ENCODE measurements around the gene SULT4A1.

The SULT4A1 gene

DNA sequence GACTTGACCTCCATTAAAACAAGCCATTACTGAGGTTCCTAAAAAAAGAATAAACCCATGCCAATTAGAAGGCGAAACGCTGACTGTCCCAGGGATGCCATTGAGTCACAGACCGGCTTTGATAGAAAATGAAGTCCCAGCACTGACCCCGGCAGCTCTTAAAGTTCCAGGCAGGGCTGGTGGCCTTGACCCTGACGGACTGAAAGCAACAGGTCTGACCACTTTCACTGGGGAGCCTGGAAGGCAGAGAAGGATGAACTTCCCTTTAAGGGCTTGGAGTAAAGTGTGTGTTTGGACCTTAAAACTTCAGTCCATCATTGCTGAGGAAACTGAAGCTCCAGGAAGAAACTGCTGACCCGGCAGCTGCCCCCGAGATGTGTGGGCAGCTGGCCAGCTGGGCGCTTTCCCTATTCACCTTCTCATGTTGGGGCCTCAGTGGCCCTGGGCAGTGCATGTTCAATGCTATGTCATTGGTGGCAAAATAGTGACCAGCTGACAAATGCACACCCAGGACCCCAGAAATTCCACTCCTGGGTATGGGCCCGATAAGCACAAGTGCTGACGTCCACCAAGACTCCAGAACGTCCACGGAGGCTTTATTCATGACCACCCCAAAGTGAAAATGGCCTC lies 31.3 kb downstream of the SULT4A1 start:
- TF ChIP-seq, protein P1, sequence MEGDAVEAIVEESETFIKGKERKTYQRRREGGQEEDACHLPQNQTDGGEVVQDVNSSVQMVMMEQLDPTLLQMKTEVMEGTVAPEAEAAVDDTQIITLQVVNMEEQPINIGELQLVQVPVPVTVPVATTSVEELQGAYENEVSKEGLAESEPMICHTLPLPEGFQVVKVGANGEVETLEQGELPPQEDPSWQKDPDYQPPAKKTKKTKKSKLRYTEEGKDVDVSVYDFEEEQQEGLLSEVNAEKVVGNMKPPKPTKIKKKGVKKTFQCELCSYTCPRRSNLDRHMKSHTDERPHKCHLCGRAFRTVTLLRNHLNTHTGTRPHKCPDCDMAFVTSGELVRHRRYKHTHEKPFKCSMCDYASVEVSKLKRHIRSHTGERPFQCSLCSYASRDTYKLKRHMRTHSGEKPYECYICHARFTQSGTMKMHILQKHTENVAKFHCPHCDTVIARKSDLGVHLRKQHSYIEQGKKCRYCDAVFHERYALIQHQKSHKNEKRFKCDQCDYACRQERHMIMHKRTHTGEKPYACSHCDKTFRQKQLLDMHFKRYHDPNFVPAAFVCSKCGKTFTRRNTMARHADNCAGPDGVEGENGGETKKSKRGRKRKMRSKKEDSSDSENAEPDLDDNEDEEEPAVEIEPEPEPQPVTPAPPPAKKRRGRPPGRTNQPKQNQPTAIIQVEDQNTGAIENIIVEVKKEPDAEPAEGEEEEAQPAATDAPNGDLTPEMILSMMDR (IDR thresholded peaks at IDR 0.05; ENCODE audit: low read depth, low read length): no peak
- H3K4me3 ChIP-seq (ENCODE audit: low read depth, low read length): no peak overlapping the region

DNA sequence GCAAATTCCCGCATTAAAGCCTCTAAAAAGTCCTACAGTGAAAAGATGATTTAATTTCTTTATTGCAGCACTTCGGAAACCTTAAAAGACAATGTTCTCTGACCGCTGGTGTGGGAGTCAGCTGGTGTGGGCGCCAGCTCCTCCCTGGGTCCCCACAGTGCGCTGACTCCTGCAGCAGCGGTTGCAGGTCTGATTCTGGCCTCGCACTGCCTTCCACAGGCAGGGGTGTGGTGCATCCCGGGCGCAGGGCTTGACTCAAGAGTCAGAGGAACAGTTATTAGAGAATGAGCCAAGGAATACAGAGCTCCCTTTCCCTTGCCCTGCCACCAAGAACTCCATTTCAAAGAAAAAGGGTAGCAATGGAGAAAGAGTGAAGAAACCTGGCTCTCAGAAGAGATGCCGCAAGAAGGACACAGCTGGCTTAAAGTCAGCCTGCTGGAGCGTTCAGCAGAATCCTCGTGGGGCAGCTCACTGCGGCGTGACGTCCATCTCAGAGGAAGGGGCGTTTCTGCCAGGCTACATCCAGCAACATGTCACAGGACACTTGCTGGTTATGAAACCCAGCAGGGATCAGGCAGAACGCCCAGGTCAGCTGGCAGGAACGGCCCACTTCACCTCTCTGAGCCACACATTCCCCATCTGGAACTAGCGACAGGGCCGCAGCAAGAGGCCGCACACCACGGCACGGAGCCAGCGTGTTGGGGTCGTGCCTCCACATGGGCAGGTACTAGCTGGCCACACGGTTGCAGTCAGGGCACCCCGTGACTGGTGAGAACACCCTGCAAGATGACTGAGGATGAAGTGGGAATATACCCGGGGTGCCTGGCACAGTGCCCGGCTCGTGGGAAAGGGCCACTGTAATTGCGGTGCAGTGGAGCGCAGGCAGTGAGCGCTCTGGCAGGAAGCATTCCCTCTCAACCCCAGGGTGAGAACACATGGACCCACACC lies 32.1 kb downstream of the SULT4A1 start:
- no peak overlapping the region for H3K4me3 ChIP-seq (ENCODE audit: low read depth, low read length)
- TF ChIP-seq, protein P1 (IDR thresholded peaks at IDR 0.05; ENCODE audit: low read depth, low read length): no peak

DNA sequence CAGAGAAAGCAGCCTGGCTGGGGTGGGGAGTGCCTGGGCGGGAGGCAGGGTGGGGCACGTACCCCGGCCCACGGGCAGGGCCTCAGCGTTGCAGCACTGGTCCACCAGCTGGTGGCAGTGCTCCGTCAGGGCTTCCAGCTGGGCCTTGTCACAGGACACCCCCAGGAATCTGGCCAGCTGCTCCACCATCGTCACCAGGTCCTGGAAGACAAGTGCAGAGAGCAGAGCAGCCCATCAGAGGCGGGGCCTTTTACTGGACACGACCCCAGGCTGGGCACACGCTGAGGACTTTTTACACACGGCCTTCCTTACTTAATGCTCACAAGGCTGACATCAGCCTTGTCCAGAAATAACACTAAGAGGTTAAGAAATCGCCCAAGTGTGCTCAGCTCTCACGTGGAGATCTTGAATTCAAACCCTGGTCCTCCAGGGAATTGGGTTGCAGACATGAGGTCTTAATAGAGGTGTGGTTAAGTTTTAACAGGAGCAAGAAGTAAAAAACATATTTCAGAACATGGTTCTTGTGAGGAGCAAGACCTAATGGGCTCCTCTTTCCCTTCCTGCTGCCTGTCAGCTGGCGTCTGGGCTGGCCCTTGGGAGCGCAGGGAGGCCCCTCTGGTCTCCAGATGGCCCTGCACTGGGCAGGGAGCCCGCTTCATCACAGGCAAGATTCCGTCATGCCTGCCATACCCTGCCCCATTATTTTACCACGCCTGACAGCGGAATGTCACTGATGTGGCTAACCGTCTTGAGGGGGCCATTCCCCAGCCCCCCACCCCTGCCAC lies 33.1 kb downstream of the SULT4A1 start:
- TF ChIP-seq, protein P1 (IDR thresholded peaks at IDR 0.05; ENCODE audit: low read depth, low read length): no peak
- H3K4me3 ChIP-seq (ENCODE audit: low read depth, low read length): no peak overlapping the region

DNA sequence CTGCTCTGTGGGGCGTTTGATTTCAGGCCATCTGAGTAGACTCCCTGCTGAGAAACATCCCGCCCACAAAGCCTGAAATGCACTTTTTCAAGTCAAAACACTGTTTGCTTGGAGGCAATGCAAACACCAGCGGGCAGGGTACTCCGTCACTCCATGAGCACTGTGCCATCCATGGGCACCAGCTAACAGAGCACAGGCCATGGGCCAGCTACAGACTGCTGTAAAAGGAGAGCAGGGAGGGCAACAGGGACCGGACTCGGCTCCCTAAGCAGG lies 33.7 kb downstream of the SULT4A1 start:
- TF ChIP-seq, protein P1 (IDR thresholded peaks at IDR 0.05; ENCODE audit: low read depth, low read length): no peak
- H3K4me3 ChIP-seq (ENCODE audit: low read depth, low read length): no peak overlapping the region

DNA sequence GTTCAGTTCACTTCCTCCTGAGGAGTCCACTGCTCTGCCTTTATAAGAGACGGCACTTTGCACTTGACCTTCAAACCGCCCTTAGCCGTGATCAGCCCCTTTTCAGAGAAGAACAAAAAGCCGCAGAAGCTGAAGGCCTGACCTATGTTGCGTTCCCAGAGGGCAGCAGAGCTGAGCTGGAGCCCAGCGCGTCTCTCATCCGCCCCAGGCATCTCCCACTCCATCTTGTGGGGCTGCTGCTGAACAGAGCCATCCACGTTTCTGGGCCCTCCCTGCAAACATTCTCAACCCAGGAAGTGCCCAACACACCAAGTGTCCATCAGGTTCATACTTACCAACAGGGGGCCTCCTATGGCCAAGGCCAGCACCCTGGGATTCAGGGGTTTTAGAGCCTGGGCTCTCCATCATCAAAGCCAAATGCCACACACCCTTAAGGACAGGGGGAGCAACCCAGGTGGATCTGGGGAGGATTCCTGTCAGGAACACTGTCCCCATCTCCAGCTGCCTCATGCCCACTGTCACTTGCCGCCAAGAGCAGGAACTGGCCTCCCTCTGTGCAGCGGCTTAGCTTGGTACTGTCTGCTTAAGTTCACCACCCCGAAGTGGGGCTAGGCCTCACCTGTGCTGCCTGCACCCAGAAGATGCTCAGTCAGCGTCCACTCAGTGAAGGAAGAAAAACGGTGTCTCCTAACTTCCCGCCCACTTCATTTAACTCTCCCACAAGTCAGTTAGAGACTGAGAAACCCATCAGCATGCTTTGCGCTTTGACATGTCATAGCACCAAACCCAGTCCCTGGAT lies 34.2 kb downstream of the SULT4A1 start:
- no peak overlapping the region for H3K4me3 ChIP-seq (ENCODE audit: low read depth, low read length)
- TF ChIP-seq, protein P1 (IDR thresholded peaks at IDR 0.05; ENCODE audit: low read depth, low read length): no peak

DNA sequence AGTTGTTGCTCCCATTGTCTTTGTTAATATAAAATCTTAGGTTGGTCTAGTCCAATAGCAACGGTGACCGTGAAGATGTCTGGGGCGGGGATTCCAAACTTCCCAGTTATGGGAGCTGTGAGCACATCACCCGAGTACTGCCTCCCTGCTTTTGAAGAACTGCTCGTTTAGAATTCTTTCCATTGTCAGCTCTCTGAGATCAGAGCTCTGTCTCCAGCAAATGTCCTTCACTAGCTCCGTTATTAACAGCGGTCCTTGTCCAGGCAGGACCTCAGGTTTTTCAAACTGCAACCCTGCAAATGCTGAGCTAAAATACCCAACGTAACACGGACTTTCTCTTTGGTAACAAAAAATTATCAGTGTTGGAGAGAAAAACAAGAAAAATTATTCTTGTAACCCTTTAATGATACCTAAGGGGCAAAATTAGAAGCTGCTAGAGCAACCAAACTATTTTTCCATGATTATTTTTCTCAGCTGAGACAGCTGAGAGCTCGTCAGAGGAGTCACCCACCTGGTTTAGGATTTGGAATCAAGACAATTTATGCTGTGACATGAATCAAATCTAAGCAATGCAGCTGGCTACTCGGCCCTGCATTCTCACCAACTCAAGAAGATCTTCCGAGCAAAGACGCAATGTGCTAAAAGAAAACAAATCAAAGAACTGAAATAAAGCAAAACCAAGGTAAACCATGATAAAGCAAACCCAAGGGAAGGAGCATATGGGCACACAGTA lies 35.1 kb downstream of the SULT4A1 start:
- TF ChIP-seq, protein P1 (IDR thresholded peaks at IDR 0.05; ENCODE audit: low read depth, low read length): no peak

More for the DNA sequence above, 35.1 kb downstream of the SULT4A1 start:
- no peak overlapping the region for H3K4me3 ChIP-seq (ENCODE audit: low read depth, low read length)
